Measurements from ENCODE around the gene CEL. TPM values are rescaled to one million over a fixed set of nuclear protein-coding genes. Genes with fewer than 3 reads are reported as not detected.

Gene CEL
- total RNA-seq, 1 donor from 2014 or later, result 0.75 TPM

DNA sequence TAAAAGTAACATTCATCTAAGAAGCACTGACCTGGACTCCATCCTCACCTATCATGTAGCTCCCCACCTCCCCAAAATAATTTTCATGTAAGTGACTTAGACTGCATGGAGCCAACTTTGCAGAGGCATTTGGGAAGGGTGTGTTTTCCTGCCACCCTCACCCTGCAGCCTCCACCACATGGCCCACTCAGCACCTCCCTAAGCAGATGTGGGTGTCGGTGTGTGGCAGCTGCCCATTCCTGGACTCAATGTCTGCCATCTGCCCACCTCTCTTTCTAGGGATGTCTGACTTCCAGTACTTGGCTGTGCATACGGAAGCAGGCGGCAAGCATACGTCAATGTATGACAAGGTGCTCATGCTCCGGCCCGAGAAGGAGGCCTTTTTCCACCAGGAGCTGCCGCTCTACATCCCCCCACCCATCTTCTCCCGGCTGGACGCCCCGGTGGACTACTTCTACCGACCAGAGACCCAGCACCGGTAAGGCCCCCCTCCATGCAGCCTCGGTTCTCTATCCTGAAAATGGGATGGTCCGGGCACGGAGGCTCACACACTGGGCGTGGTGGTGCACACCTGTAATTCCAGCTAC is 18.2 kb upstream of the CEL start:
- Histone ChIP-seq H3K27me3 (no peaks in the 10 kb centered on the region), H3K36me3 (peaks cover 63% of the 10 kb centered on the region), H3K4me1 (no peaks in the 10 kb centered on the region), H3K27ac (no peak overlapping the region), H3K4me3 (no peak overlapping the region), H3K9me3 (no peaks in the 10 kb centered on the region)
- TF ChIP-seq, protein P1, sequence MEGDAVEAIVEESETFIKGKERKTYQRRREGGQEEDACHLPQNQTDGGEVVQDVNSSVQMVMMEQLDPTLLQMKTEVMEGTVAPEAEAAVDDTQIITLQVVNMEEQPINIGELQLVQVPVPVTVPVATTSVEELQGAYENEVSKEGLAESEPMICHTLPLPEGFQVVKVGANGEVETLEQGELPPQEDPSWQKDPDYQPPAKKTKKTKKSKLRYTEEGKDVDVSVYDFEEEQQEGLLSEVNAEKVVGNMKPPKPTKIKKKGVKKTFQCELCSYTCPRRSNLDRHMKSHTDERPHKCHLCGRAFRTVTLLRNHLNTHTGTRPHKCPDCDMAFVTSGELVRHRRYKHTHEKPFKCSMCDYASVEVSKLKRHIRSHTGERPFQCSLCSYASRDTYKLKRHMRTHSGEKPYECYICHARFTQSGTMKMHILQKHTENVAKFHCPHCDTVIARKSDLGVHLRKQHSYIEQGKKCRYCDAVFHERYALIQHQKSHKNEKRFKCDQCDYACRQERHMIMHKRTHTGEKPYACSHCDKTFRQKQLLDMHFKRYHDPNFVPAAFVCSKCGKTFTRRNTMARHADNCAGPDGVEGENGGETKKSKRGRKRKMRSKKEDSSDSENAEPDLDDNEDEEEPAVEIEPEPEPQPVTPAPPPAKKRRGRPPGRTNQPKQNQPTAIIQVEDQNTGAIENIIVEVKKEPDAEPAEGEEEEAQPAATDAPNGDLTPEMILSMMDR (IDR thresholded peaks at IDR 0.05), result no peak
- DNase-seq (no peak), ATAC-seq (no peak)
- intact Hi-C loops (cut with DNase I), result no loop called here

DNA sequence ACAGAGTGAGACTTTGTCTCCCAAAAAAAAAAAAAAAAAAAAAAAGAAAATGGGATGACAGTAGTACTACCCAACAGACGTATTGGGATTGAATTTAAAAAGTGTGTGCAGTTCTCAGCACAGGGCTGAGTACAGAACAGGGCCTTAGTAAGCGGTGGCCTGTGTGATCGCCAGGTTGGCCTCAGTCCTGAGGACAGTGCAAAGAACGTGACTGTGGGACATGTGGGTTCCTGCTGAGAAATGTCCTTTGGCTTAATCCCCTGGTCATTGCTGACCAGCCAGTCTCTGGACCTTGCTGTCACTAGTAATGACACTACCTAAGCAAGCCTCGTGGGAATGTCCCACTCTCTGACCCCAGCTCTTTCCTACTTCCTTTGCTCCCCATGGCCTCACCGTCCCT is 17.7 kb upstream of the CEL start:
- ATAC-seq (no peak), DNase-seq (no peak)
- H3K4me1 ChIP-seq, result no peaks in the 10 kb centered on the region
- H3K27ac ChIP-seq, result no peak overlapping the region
- H3K9me3 ChIP-seq, result no peaks in the 10 kb centered on the region
- H3K4me3 ChIP-seq, result no peak overlapping the region
- intact Hi-C loops (cut with DNase I), result no loop called here
- TF ChIP-seq, protein P1 (IDR thresholded peaks at IDR 0.05), result no peak
- peaks cover 67% of the 10 kb centered on the region for H3K36me3 ChIP-seq
- no peaks in the 10 kb centered on the region for H3K27me3 ChIP-seq

- ATAC-seq, result no peak
Observed at GRCh38 chr9:133044661-133045060, 17.1 kb upstream of the CEL start.

DNA sequence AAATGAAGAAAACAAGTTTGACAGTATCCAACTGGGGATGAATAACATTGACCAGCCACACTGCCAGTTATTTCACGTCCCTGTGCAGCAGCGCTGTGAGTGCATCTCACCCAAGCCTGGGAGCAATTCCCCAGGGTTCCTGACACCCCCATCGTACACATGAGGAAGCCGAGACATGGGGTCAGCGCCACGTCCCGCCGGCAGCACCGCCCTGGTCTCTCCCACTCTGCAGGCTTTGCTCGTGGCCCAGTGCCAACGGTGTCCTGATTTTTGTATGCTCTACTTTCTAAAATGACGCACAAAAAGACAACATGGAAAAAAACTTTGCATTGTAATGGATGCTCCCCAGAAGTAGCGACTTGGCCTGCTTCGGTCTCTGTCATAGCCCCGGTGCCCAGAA is 16.6 kb upstream of the CEL start:
- DNase-seq, result no peak
- H3K4me1 ChIP-seq, result no peaks in the 10 kb centered on the region
- H3K36me3 ChIP-seq, result peaks cover 77% of the 10 kb centered on the region
- no peak overlapping the region for H3K4me3 ChIP-seq
- H3K27me3 ChIP-seq, result no peaks in the 10 kb centered on the region
- intact Hi-C loops (cut with DNase I), result no loop called here
- H3K27ac ChIP-seq, result no peak overlapping the region
- TF ChIP-seq, protein P1 (IDR thresholded peaks at IDR 0.05), result no peak
- no peak for ATAC-seq
- no peaks in the 10 kb centered on the region for H3K9me3 ChIP-seq

More at GRCh38 chr9:133044661-133045060, 17.1 kb upstream of the CEL start:
- Histone ChIP-seq H3K36me3 (peaks cover 72% of the 10 kb centered on the region), H3K4me3 (no peak overlapping the region), H3K4me1 (no peaks in the 10 kb centered on the region), H3K27ac (no peak overlapping the region), H3K9me3 (no peaks in the 10 kb centered on the region), H3K27me3 (no peaks in the 10 kb centered on the region)
- DNase-seq, result no peak
- TF ChIP-seq, protein P1 (IDR thresholded peaks at IDR 0.05), result no peak
- intact Hi-C loops (cut with DNase I), result no loop called here

- H3K4me1 ChIP-seq, result no peaks in the 10 kb centered on the region
- peaks cover 87% of the 10 kb centered on the region for H3K36me3 ChIP-seq
- ATAC-seq, result no peak
- intact Hi-C loops (cut with DNase I), result no loop called here
- no peaks in the 10 kb centered on the region for H3K9me3 ChIP-seq
- no peak overlapping the region for H3K27ac ChIP-seq
- DNase-seq, result no peak
- TF ChIP-seq, protein P1 (IDR thresholded peaks at IDR 0.05), result no peak
- H3K4me3 ChIP-seq, result no peak overlapping the region
- H3K27me3 ChIP-seq, result no peaks in the 10 kb centered on the region
Observed at GRCh38 chr9:133046196-133046899, 15.4 kb upstream of the CEL start.

Measured in upper lobe of right lung (tissue), 1 donor.